HCT116 (cell line): ENCODE measurements around the gene CCDC188. TPM values are rescaled to one million over a fixed set of nuclear protein-coding genes. Genes with fewer than 3 reads are reported as not detected.

ENCODE experiments used
- ATAC-seq: fragments of 200-7000 bp; cut with Tn5 transposase; 2 replicates; pipeline ENCODE4 v1.9.1; 2020; ENCODE audit warnings: mild to moderate bottlenecking, moderate library complexity
- BruUV-seq: library from RNA; stranded (reverse); fragments of 400-500 nt; replicated peaks from 2 replicates; lab custom pipeline; 2021; lab: Mats Ljungman, UMichigan
- CTCF ChIA-PET: fragments of 300-600 bp; sonication (Branson Sonifier 250); formaldehyde crosslinking; loops from one replicate; lab custom pipeline; 2021; ENCODE audit warnings: antibody characterized with exemption; lab: Charles Lee
- POLR2A ChIA-PET: fragments of 300-600, 350-600 bp; sonication (Branson Sonifier 250); formaldehyde crosslinking; loops from one replicate; lab custom pipeline; 2021; ENCODE audit warnings: antibody characterized with exemption; lab: Charles Lee
- RAD21 ChIA-PET, 2 experiments: fragments of 300-600 bp; sonication (Branson Sonifier 250); formaldehyde crosslinking; loops; one replicate each; lab custom pipeline; 2023; ENCODE audit warnings: low total read pairs in 2 of 2; ENCODE audit not compliant: uncharacterized antibody in 2 of 2, unreplicated experiment in 2 of 2, low non-redundant PET in 1 of 2; lab: Charles Lee
- DNase-seq: peaks from one replicate; pipeline ENCODE4 v3.0.0-alpha.2; 2010; ENCODE audit warnings: low read depth, low spot score
- H2AFZ ChIP-seq: fragments of 200-600 bp; shearing (Covaris generic), sonication (generic); 2 replicates; pipeline ENCODE4 v1.6.1; 2017; ENCODE audit warnings: low read depth, mixed run types, mixed read lengths, antibody characterized with exemption, low read length; ENCODE audit not compliant: poor library complexity, severe bottlenecking
- H3K27ac ChIP-seq: 2 replicates; pipeline ENCODE4 v1.5.1; 2012; ENCODE audit warnings: low read depth, low read length
- H3K27me3 ChIP-seq: fragments of 200-600 bp; sonication (generic); 2 replicates; pipeline ENCODE4 v1.6.1; 2016; ENCODE audit warnings: mixed run types, low read length, mixed read lengths; ENCODE audit not compliant: insufficient read depth
- H3K36me3 ChIP-seq, 2 experiments: fragments of 200-500 bp in 1 of 2; fragments of 200-600 bp in 1 of 2; sonication (Bioruptor generic) in 1 of 2; sonication (generic) in 1 of 2; 2 replicates each; pipeline versions ENCODE4 v1.5.1 to v1.6.1; 2014 to 2016; ENCODE audit warnings: low read length in 2 of 2, inconsistent platforms in 1 of 2, mixed read lengths in 1 of 2, mixed run types in 1 of 2; ENCODE audit not compliant: insufficient read depth in 2 of 2, control insufficient read depth in 1 of 2
- H3K4me1 ChIP-seq, 2 experiments: fragments of 200-600 bp in 1 of 2; sonication (generic) in 1 of 2; 2 replicates each; pipeline versions ENCODE4 v1.5.1 to v1.6.1; 2012 to 2017; ENCODE audit warnings: low read length in 2 of 2, inconsistent platforms in 1 of 2, mild to moderate bottlenecking in 1 of 2, mixed read lengths in 1 of 2, mixed run types in 1 of 2, moderate library complexity in 1 of 2; ENCODE audit not compliant: insufficient read depth in 2 of 2, control insufficient read depth in 1 of 2
- H3K4me2 ChIP-seq: fragments of 200-600 bp; sonication (generic); 2 replicates; pipeline ENCODE4 v1.6.1; 2017; ENCODE audit warnings: mixed run types, low read length, mixed read lengths
- H3K4me3 ChIP-seq, 2 experiments: fragments of 200-600 bp in 1 of 2; sonication (generic) in 1 of 2; replicated peaks in 1 of 2; 2 replicates each; pipeline ENCODE4 v1.5.1; 2011 to 2016; ENCODE audit warnings: low read length in 2 of 2, control low read depth in 1 of 2, low read depth in 1 of 2, mild to moderate bottlenecking in 1 of 2, mixed read lengths in 1 of 2, mixed run types in 1 of 2
- H3K79me2 ChIP-seq: fragments of 200-600 bp; sonication (generic); 2 replicates; pipeline ENCODE4 v1.6.1; 2017; ENCODE audit warnings: mild to moderate bottlenecking, mixed run types, low read length, moderate library complexity, mixed read lengths; ENCODE audit not compliant: insufficient read depth
- H3K9ac ChIP-seq: fragments of 200-600 bp; sonication (generic); 2 replicates; pipeline ENCODE4 v1.6.1; 2016; ENCODE audit warnings: low read length, mixed read lengths
- H3K9me2 ChIP-seq: fragments of 200-600 bp; sonication (generic), shearing (Covaris generic); 2 replicates; pipeline ENCODE4 v1.6.1; 2017; ENCODE audit warnings: mixed run types, mild to moderate bottlenecking, moderate library complexity; ENCODE audit not compliant: insufficient read depth
- H3K9me3 ChIP-seq, 2 experiments: fragments of 200-500 bp in 1 of 2; fragments of 200-600 bp in 1 of 2; sonication (Bioruptor generic) in 1 of 2; sonication (generic) in 1 of 2; 2 replicates each; pipeline ENCODE4 v1.6.1; 2014 to 2017; ENCODE audit warnings: low read length in 2 of 2, mixed read lengths in 2 of 2, inconsistent platforms in 1 of 2, low read depth in 1 of 2, mild to moderate bottlenecking in 1 of 2, mixed run types in 1 of 2, moderate library complexity in 1 of 2; ENCODE audit not compliant: control insufficient read depth in 1 of 2, insufficient read depth in 1 of 2
- H4K20me1 ChIP-seq: fragments of 200-600 bp; sonication (generic), shearing (Covaris generic); 2 replicates; pipeline ENCODE4 v1.6.1; 2017; ENCODE audit warnings: mixed run types, mild to moderate bottlenecking, moderate library complexity; ENCODE audit not compliant: insufficient read depth
- CBX3 ChIP-seq: IDR thresholded peaks from 2 replicates; pipeline ENCODE4 v1.6.1; 2012; ENCODE audit warnings: low read depth
- CEBPB ChIP-seq: IDR thresholded peaks from 2 replicates; pipeline ENCODE4 v1.6.1; 2012; ENCODE audit warnings: low read depth
- EGR1 ChIP-seq: IDR thresholded peaks from 2 replicates; pipeline ENCODE4 v1.6.1; 2012; ENCODE audit warnings: low read depth
- ELF1 ChIP-seq: IDR thresholded peaks from 2 replicates; pipeline ENCODE4 v1.6.1; 2012; ENCODE audit warnings: low read depth, borderline replicate concordance
- EZH2 ChIP-seq: fragments of 200-600 bp; sonication (generic); IDR thresholded peaks from 2 replicates; pipeline ENCODE4 v1.6.1; 2017; ENCODE audit warnings: antibody characterized with exemption, mixed run types
- EZH2phosphoT487 ChIP-seq: fragments of 200-600 bp; IDR thresholded peaks from 2 replicates; pipeline ENCODE4 v1.6.1; 2018; ENCODE audit warnings: antibody characterized with exemption, borderline replicate concordance
- FOSL1 ChIP-seq: IDR thresholded peaks from 2 replicates; pipeline ENCODE4 v1.6.1; 2012; ENCODE audit warnings: low read depth
- JUND ChIP-seq: IDR thresholded peaks from 2 replicates; pipeline ENCODE4 v1.6.1; 2012
- POLR2AphosphoS5 ChIP-seq: IDR thresholded peaks from 2 replicates; pipeline ENCODE4 v1.6.1; 2011; ENCODE audit warnings: mild to moderate bottlenecking, low read depth, low read length, moderate library complexity
- SIN3A ChIP-seq: IDR thresholded peaks from 2 replicates; pipeline ENCODE4 v1.6.1; 2012; ENCODE audit warnings: low read depth
- TCF7L2 ChIP-seq: IDR thresholded peaks from 2 replicates; pipeline ENCODE4 v1.7.0; 2011; ENCODE audit warnings: borderline replicate concordance, inconsistent platforms; ENCODE audit not compliant: insufficient read depth, insufficient read length; ENCODE audit errors: extremely low read depth
- ZFX ChIP-seq: fragments of 450-650 bp; IDR thresholded peaks from 2 replicates; pipeline ENCODE4 v1.6.1; 2017
- intact Hi-C: fragments of 100-400 bp; cut with micrococcal nuclease; formaldehyde crosslinking; loops from 2 replicates; pipeline ENCODE4 v1.10.0; 2022
- total RNA-seq: library from RNA; stranded (reverse); gene quantifications from one replicate; pipeline ENCODE4 v1.2.1, GENCODE V29; 2021; ENCODE audit not compliant: unreplicated experiment
- TF ChIP-seq, protein P1 (sequence below): IDR thresholded peaks from 2 replicates; pipeline ENCODE4 v1.6.1; 2012
- TF ChIP-seq, protein P2 (sequence below): IDR thresholded peaks from 2 replicates; pipeline ENCODE4 v1.6.1; 2011; ENCODE audit warnings: mild to moderate bottlenecking, low read length, moderate library complexity; ENCODE audit not compliant: insufficient replicate concordance; ENCODE audit errors: extremely low read depth

The CCDC188 gene
- total RNA-seq, 1 experiment from 2014 or later, result not detected

DNA sequence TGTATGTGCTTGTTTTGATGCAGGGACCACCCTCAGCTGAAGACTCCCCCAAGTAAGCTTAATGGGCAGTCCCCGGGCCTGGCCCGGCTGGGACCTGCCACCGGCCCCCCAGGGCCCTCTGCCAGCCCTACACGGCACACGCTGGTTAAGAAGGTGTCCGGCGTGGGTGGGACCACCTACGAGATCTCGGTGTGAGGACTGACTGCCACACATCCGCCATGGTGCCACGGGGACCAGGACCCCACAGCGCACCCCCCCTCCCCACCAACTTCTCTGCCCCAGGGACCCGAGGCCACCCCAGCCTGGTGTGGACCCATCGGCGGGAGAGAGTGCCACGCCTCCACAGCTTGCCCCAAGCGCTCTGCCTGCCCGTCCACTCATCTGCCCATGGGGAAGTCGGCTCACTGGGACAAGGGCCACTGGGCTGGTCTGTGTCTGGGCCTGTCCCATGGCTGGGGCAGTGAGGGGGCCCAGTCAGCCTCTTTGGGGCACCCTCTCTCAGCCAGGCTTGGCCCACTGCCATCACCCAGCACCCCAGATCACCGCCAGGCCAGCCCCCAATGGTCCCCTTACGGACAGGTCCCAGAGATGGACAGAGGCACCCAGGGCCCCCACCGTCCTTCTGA is 5.5 kb downstream of the CCDC188 start:
- Histone ChIP-seq H3K9me2 (no peaks in the 10 kb centered on the region), H3K9me3 (no peaks in the 10 kb centered on the region), H3K79me2 (no peaks in the 10 kb centered on the region), H4K20me1 (no peaks in the 10 kb centered on the region), H3K4me1 (no peaks in the 10 kb centered on the region; a peak in 1 of 4 replicates), H3K27ac (no peak overlapping the region; the same call in 1 of the 2 replicates), H3K27me3 (no peaks in the 10 kb centered on the region), H3K4me3 (no peak overlapping the region)
- CTCF ChIA-PET, result no interaction called here
- no TSS peak for BruUV-seq
- no peak for TF ChIP-seq ZFX
- TF ChIP-seq POLR2AphosphoS5, result no peak
- TF ChIP-seq, protein P1, sequence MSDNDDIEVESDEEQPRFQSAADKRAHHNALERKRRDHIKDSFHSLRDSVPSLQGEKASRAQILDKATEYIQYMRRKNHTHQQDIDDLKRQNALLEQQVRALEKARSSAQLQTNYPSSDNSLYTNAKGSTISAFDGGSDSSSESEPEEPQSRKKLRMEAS, result no peak
- no peak for TF ChIP-seq ELF1
- TF ChIP-seq TCF7L2, result no peak
- no peak for TF ChIP-seq CEBPB
- TF ChIP-seq JUND, result no peak
- TF ChIP-seq, protein P2, sequence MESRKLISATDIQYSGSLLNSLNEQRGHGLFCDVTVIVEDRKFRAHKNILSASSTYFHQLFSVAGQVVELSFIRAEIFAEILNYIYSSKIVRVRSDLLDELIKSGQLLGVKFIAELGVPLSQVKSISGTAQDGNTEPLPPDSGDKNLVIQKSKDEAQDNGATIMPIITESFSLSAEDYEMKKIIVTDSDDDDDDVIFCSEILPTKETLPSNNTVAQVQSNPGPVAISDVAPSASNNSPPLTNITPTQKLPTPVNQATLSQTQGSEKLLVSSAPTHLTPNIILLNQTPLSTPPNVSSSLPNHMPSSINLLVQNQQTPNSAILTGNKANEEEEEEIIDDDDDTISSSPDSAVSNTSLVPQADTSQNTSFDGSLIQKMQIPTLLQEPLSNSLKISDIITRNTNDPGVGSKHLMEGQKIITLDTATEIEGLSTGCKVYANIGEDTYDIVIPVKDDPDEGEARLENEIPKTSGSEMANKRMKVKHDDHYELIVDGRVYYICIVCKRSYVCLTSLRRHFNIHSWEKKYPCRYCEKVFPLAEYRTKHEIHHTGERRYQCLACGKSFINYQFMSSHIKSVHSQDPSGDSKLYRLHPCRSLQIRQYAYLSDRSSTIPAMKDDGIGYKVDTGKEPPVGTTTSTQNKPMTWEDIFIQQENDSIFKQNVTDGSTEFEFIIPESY, result no peak
- no peak for TF ChIP-seq CBX3
- TF ChIP-seq FOSL1, result no peak
- no peak for TF ChIP-seq EZH2phosphoT487
- no peak for TF ChIP-seq SIN3A
- TF ChIP-seq EZH2, result no peak
- TF ChIP-seq EGR1, result no peak
- TF ChIP-seq, all 23 proteins: peak for 0
- Histone ChIP-seq H2AFZ (no peak overlapping the region), H3K36me3 (peaks cover 0 to 5% of the 10 kb centered on the region in 2 experiments; a peak in 1 of 4 replicates), H3K4me2 (no peak overlapping the region), H3K9ac (no peak overlapping the region)
- ATAC-seq (no peak), DNase-seq (no peak)
- intact Hi-C loops, result no loop called here
- ChIA-PET POLR2A (no interaction called here), RAD21 (no interaction called here)
